GM10847 (cell line): ENCODE measurements around the gene TNNC1.

Source experiments
- POLR2A ChIP-seq: IDR thresholded peaks from 2 replicates; pipeline ENCODE4 v1.6.1; 2011; ENCODE audit not compliant: insufficient read length; ENCODE audit errors: extremely low read depth

Gene TNNC1

DNA sequence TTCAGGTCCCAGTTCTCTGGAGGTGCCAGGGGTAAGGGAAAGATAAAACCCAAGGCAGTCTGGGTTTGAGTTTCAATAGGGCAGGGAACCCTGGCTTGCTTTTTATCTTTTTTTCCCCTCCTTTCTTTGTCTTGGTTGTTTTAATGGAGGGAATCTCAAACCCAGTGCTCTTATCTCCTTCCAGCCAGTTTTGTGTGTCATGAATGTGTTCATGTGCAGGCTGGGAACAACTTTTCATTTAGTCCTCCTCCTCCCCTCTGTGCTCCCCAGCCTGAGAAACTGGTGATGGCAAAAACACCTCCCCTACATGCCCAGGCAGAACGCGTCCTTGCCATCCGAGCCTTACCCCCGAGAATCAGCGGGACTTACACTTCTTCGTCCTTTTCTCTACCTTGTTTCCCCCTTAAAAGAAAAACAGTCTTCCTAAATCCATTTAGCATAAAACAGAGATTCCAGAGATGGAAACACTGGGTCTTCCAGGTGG is 19.8 kb downstream of the TNNC1 start:
- no peak for TF ChIP-seq POLR2A

DNA sequence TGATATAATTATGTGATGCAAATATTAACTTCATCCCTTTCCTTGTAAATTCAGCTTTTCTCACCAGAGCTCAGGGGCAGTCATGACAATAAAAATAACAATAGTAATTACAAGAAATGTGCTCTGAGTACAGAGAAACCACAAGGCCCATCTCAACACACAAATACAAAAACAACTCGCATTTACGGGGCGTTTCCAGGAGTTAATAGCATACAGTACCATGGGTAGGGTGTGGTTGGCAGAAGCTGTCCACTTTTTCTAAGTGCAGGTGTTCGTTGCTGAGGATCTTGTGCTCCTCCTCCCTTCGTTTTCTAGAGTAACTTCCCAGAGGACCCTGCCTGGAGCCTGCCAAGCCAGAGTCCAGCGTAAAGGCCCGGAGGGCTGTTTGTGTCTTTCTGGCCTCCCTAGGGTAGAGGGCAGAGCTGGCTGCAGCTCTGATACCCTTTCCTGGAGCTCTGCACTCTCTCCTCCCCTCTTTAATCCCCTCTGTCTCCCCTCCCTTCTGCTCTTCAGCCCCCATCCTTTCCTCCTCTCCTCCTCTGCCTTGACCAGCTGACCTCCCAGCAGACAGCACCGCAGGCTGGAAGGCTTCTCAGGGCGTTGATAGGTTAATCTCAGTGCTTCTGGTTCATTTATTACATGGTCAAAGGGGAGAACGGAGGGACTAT is 20.4 kb downstream of the TNNC1 start:
- TF ChIP-seq POLR2A: no peak

DNA sequence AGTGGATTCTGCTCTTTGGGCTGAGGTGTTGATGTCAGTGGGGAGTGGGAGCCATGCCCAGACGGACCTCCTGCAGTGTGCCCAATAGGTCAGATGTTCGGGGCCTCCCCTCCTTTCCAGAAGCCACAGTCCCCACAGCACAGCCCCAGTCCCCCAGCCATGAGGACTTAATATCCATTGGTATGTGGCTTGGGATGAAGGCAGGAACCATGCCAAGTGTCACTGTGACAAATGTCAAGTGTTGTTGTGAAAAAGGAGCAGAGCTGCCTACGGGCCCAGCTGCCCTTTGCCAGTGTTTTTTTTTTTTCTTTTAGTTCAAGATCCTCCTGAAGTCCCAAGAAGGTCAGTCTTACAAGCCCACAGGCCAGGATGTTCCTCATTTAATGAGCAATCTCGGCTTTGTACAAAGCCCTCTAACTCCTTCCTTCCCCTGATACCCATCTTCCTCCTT is 21.1 kb downstream of the TNNC1 start:
- no peak for TF ChIP-seq POLR2A

DNA sequence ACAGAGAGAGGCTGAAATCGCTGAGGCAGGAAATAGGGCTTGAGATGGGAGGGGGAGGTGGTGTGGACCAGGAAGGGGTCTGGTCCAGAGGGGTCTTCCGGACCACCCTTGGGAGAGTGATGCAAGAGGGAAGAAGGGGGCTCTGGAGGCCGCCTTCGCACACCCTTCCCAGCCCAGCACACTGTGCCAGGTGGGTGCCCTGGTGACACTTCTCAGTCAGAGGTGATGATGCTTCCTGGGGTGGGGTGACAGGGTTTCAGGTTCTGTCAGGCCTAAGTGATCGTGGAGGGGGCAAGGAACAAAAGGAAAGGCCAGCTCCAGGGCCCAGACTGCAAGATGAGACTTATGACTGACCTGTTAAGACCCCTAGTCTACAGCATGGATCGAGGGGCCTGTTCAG is 21.6 kb downstream of the TNNC1 start:
- TF ChIP-seq POLR2A: no peak

DNA sequence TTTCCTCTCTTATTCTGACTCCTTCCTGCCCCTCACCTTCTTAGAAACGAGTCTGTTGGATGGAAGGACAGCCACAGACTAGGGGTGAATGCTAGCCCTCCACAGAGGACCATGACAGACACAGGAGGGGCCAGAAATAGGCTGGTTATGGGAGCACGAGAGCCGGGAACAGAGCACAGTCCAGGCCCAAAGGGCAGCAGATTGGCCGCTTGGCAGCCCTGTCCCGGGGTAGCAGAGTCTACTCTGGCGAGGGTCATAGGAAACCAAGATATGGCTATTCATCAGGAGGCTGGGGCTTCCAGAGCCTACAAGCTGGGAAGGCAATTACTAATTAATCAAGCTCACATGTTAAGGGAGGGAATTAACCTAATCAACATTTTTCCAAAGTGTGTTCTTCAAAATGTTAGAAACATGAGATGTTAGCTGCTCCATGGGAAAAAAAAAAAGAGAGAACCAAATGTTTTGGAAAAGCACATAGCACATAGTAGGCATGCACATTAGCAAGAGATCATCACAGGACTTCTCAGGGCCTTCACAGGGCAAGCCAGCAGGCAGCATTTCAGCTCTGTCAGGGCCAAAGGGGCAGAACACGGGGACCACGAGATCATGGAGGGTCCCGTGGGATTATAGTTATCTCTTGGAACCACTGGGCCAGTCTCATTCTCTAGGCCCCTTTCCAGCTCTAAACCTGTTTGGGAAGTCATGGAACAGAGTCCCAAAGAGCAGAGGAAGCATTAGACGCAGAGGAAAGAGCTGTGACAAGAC is 22.2 kb downstream of the TNNC1 start:
- no peak for TF ChIP-seq POLR2A

DNA sequence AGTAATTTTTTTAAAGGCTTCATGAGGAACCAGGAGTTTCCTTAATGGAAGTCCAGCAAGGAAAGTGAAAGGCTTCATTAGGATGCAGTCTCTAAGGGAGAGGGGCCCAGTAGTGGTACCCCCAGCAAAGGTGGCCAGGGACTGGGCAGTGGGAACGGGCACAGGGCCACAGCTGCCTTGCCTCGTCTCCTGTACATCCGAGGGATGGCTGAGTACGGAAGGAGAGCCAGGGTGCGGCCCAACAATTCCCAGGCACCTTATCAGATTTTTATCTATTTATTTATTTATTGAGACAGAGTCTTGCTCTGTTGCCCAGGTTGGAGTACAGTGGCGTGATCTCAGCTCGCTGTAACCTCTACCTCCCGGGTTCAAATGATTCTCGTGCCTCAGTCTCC is 23.4 kb downstream of the TNNC1 start:
- no peak for TF ChIP-seq POLR2A

DNA sequence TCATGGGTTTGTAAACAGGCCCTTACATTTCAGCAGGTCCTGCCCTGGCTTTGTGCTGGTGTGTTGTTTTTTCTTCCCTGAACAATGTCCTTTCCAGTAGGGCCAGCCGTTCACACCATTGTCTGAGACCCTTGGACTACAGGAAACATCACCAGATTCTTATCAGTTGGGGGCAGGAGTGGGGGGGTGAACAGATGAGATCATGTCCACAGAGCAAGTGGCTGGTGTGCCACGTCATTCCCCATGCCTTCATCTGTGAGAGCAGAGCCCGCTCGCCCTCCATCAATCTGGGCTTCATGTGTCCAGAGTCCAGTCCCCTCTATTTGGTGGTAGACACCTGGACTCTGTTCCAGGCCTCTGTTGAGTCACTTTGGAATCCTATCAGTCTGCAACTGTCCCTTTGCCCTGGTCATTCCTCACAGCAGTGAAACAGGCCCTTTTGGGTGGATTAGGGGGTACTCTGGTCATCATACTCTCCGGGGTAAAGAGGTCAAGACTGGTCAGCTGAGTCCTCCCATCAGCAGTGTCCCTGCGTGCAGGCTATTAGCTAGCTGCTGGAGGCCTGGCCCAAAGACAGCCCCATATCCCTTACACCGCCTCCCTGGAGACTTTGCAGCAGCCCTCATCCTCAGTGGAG is 23.9 kb downstream of the TNNC1 start:
- TF ChIP-seq POLR2A: no peak

DNA sequence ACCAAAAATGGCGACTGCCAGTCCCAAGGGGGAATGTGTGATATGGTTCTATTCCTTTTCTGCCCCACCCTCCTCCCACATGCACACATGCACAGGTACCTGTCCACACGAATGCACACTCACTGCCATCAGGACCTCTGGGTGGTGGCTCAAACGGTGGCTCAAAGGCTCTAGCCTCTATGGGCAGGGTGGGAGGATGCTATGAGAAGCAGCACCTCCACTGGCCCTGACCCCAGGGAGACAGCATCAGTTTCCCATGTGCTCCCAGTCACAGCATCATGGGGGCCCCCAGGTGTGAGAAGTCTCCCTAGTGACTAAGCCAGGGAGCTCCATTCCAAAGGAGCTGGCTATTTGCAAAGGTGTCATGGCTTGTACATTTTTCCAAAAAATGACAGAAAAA is 24.8 kb downstream of the TNNC1 start:
- no peak for TF ChIP-seq POLR2A

DNA sequence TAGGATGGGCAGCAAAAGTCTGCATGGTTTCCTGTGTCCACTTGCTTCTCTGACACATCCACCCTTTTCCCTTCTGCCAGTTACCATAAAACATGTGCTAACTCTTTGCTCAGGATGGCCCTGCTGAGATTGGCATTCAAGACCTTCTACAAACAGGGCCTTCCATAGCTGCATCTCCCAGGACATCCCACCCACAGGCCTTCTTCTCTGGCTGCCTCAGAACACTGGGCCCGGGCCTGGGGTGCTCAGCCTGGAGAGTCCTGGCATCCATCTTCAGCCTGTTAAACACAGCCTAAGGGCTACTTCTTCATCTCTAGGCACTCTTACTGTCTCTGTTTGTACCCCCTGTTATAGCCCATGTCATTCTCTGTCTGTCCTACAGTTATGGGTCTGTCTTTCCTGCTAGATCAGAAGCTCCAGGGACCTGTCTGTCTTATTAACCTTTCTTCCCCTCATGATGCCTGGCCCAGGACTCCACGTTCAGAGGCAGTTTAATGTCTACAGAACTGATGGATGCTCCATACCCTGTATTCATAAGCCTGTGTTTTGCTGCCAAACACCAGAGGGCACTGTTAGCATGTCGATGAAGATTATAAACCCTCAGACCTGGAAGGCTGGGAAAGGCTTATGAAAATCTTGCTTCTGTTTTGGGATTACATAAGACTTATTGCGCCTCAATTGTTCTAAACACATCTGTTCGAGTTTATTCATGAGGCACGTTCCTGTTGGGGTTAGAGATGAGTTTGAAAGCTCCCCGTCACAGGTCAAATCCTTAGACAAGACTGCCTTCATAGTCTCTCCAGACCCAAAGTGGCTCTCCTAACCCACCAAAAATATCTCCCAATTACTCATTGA is 25.5 kb downstream of the TNNC1 start:
- TF ChIP-seq POLR2A: no peak

DNA sequence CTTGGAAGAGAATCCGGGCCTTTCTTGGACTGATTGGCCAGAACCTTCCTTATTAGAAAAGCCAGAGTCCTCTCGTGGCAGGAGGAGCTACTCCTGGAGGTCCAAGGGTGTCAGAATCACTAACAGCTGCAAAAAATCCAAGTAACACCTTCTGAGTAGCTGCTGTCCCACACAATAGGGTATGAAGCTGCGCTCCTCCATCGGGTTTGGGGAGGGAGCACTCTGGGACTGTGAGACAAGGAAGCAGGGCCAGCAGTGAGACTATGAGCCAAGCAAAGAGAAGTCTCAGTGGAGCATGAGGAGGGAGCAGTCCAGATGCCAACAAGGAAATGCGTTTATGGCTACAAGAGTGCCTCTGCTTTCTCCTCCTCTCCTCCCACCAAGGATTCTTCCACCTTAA is 30.7 kb downstream of the TNNC1 start:
- TF ChIP-seq POLR2A: no peak

DNA sequence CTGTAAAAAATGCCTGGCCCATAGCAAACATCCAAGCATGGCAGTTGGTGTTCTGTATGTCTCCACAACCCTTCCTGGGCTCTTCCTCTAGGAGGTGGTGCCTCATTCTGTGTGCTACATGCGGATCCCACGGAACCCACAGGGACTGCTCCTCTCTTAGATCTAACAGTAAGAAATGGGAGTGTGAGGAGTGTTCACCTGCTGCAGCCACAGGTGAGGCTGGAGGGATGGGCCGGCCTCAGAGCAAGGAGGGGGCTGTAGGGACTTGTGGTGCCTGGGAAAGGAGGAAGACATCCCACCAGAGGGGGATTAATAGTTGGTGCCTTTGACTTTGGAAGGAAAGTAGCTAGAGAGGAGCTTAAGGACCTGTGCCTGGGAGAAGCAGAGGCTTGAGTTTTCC is 31.2 kb downstream of the TNNC1 start:
- no peak for TF ChIP-seq POLR2A

DNA sequence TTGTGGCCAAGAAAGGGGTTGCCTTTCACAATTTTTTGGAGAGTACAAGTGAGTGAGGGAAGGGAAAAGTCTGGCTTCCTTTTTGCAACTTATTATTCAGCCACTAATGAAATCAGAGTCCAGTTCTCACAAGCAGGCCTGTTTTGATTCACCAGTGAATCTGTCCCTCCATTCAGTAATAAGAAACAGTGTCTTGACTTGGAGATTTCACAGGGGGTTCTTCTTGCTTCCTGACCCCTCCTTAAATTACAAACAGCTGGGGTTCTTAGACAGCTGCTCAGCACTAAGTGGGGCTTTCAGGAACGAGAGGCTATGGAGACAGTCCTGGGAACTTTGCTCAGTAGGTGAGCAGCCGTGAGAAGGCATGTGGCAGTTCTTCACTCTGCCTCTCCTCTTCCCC is 33.5 kb downstream of the TNNC1 start:
- no peak for TF ChIP-seq POLR2A

DNA sequence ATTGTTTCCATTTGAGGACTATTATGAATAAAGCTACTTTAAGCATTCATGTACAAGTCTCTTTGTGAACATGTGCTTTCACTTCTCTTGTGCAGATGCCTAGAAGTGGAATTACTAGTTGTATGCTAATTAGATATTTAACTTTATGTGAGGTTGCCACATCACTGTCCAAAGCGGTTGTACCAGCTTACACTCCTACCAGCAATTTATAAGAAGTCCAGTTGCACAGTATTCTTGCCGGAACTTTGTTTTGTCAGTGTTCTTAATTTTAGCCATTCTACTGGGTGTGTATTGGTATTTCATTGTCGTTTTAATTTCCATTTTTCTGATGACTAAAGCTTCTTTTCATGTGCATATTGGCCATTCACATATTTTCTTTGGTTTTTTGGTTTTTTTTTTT is 38.0 kb downstream of the TNNC1 start:
- TF ChIP-seq POLR2A: no peak

DNA sequence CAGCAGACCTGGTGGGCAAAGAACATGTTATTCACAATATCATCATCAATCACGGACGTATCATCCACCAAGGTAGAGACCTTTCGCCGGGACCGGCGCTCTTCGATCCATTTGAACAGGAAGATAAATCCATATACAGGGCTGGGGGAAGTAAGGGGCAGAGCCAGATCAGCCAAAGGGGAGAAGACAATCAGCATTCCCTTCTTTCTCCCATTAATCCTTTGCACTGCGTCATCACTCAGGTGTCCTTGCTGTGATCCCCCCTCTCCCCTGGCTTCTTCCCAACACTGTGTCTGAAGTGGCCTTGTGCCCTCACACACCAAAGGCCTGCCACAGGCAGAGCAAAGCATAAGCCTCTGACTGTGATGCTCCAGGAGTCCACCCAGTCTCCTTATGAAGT is 45.4 kb downstream of the TNNC1 start:
- TF ChIP-seq POLR2A: no peak

DNA sequence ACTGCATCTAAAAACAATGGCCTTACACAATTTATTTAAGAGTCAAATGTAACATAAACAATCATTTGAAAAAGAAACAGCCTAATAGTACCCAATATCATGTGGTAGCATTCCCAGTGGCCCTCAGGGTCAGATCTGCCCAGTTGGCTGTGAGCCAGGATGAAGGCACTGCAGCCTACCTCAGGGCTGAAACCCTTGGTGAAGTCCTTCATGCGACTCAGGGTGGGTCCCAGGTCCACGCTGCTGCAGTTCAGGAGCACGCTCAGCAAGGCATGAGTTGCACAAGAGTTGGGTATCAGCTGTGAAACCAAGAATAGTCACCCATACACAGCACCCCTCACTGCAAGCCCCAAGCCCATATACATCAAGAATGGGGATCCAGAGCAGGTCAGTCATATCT is 46.1 kb downstream of the TNNC1 start:
- no peak for TF ChIP-seq POLR2A

DNA sequence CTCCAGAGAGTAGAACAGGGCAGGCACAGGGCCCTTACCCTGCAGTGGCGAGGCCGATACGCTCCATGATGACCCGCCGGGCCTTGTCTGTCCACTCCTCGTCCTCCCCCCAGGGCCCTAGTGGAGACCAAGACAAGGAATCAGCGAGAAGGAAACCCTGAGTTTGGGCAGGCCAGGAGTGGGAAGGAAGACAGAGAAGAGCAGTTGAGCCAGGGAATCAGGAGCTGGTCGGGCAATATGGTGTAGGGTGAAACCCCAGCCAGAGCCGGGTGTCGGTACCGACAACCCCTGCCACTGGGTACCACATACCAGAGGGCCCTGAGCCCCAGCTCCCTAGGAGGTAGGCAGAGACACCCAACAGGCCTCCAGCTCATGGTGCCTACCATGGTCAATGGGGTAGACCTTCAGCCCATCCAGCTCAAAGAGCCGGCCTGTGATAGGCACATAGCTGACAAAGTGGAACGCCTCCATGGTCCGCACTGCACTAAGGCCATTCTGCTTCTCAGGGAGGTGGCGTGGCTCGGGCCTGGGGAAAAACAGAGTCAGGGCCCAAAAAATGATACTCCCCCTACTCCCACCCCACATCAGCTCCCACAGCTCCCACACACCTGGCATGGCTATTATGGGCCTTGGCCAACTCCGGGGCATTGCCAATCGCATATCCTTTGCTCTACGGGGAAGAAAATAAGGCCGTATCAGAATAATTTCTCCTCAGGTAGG is 46.9 kb downstream of the TNNC1 start:
- no peak for TF ChIP-seq POLR2A
